HG02571 (cell line): ENCODE results near the gene SOST.

Experiments used
- ATAC-seq: cut with Tn5 transposase; IDR thresholded peaks from one replicate; pipeline ENCODE4 v1.9.1; 2021; ENCODE audit warnings: mild to moderate bottlenecking, moderate library complexity; ENCODE audit not compliant: unreplicated experiment

The SOST gene

DNA sequence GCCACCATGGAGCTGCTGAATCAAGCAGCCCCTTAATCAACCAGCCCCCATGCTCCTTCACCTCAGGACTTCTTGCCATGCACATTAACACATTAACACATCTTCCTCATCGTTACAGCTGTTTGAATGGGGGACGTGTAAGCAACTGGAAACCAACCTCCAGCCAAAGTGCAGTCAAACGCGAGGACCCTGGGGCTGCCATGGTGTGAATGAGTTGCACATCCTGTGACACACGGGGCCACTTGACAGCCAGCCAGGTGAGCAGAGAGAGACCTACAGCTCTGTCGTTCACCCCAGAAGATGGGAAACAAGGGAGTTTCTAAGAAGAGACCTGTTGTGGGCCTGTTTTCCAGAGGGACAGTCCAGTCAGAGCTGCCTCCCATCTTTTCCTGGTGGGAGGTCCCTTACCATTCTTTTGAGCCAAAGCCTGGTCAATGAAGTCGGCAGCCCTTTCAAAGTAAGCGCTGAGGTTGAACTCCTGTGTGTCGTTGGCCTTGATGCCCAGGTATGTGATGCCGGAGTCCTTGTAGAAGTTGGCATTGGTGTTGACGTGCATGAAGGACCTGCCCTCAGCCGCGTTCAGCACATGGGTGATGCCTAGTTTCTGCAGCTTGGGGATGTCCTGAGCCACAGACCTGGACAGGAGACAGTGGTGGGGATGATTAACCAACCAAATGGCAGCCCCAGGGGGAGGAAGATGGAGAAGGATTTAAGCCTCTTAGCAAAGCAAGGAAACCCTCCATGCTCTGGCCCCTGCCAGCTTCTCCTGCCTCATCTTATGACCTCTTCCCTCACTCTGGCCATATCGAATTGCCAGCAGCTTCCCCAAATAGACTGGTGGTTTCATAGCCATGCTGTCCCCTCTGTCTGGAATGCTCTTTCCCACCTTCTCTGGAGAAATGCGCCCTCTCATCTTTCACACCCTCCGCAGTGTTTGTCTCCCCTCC is 16.0 kb upstream of the SOST start:
- no peak for ATAC-seq

DNA sequence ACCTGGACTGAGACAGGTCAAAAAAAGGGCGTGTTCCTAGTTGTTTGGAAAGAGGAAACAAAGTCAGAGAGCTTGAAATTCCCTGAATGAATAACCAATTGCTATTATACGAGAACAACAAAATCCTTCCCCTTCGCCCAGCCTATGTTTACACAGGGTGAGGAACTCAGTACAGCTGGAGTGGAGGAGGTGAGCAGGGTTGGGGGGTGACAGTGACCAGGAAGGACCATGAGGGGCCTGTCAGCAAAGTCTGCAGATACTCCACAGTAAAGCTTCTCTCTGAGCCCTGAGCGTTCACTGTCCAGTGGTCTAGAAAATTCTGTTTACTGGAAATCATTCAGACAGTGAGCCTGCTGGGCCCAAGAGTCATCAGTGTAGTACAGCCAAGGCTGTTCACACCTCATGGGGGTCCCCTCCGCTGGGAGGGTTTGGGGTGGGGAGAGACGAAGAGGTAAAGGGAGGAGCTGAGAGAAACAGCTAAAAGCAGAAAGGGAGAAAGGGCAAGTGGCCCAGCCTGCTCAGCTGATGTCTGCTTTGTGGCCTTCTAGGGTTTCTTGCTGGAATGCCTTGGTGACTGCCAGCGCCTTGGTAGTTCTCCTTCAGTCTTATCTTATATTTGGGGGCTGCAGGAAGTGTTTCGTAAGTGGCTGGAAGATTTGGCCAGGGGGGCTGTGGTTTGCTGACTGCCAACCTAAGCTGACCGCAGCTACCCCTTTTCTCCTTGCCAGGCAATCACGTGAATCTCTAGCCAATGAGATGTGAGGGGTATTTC is 14.5 kb upstream of the SOST start:
- no peak for ATAC-seq

DNA sequence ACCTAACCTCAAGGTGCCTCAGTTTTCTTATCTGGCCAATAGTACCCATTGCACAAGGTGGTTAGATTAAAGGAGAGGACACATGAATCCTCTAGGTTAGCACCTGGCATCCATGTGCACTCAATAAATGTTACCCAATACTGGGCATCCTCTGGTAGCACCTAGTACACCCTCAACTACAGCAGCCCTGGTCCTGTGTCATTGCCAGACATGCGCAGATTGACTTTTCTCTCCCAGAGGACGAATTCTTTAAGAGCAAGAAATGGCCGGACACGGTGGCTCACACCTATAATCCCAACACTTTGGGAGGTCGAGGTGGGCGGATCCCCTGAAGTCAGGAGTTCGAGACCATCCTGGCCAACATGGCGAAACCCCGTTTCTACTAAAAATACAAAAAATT is 12.9 kb upstream of the SOST start:
- no peak for ATAC-seq

DNA sequence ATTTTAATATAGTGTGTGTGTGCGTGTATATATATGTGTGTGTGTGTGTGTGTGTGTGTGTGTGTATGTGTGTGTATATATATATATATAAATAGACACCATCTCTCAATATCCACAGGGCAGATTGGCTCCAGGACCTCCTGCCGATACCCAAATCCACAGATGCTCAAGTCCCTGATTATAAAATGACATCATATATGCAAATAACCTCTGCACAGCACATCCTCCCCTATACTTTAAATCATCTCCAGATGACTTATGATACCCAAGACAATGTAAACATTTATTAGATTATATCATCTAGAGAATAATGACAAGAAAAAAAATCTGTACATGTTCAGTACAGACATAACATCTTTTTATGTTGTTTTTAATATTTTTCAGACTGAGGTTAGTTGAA is 12.4 kb upstream of the SOST start:
- ATAC-seq, result no peak

DNA sequence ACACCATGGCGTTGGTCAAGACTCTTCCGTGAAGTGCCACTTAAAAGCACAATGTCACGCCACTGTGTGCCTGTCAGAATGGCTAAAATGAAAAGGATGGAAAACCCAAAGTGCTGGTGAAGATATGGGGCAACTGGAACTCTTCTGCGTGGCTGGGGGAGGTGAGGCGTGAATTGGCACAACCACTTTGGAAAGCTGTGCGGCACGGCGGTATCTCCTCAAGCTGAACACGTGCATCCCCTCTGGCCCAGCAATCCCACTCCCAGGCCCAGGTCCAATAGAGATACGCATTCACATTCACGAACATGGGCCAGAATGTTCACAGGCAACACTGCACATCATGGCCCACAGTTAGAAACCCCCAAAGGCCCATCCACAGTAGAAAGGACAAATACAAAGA is 11.3 kb upstream of the SOST start:
- ATAC-seq, result no peak

DNA sequence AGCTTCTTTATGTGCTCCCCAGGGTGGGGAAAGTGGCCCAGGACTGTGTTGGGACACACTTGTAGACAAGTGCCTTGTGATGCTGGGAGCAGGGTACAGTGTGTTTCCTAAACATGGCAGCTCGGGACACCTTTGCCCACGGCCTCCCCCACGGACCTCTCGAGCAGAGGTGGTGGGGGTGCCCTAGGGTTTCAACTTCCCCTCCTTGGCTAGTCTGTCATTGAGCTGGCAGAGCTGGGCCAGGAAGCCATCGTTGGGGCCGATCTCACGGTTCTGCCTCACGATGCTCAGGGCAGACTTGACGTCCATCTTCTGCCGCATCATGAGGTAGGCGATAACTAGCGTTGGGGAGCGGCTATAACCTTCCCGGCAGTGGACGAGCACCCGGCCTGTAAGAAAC is 10.8 kb upstream of the SOST start:
- no peak for ATAC-seq

DNA sequence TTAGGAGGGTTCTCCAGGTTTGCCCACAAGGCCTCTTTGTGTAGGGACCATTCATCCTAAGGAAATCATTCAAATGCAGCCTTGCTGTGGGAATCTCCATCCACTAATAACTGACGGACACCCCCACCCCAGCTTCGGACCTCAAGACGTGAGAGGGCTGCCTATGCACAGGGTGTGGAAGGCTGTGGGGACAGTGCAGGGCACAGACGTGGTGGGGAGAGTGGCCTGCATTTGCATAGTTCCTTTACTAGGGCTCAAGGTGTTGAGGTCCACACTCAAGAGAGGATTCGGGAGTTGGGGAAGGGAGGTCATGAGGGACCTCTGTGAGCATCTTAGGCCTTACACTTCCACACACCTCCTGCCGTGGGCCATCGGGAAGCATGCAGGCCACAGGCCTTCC is 10.4 kb upstream of the SOST start:
- ATAC-seq, result no peak

DNA sequence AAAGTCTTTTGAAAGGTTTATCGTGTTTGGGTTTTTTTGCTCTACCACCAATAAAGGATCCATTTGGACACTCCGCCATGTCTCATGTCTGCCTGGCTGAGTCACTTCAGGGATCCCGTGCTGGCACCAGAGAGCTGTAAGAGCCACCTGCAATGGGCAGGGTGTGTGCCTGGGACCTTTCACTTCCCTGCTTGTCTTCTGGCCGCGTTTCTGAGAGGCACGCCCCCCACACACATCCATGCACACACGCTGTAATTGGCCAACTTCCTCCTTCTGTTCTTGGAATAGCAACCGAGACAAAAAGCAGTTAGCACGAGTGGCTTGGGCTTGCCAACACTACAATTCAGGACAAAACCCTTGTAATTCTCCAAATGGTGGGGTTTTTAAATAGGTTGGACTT is 9.8 kb upstream of the SOST start:
- no peak for ATAC-seq

DNA sequence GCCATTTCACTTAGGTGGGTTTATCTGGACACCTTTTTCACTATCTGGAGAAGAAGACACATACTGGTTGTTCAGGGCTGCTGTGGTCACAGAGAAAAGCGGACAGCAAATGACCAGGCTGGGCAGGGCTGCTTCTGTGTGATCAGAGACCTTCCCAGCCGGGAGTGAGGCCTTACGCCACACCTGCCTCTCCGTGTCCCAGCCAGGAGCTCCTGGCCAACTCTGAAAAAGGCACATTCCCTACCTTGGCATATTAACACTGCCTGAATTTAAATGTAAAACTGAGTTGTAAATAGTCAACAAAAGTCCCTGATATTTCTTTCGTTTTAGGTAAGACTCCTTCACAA is 9.1 kb upstream of the SOST start:
- ATAC-seq, result no peak

DNA sequence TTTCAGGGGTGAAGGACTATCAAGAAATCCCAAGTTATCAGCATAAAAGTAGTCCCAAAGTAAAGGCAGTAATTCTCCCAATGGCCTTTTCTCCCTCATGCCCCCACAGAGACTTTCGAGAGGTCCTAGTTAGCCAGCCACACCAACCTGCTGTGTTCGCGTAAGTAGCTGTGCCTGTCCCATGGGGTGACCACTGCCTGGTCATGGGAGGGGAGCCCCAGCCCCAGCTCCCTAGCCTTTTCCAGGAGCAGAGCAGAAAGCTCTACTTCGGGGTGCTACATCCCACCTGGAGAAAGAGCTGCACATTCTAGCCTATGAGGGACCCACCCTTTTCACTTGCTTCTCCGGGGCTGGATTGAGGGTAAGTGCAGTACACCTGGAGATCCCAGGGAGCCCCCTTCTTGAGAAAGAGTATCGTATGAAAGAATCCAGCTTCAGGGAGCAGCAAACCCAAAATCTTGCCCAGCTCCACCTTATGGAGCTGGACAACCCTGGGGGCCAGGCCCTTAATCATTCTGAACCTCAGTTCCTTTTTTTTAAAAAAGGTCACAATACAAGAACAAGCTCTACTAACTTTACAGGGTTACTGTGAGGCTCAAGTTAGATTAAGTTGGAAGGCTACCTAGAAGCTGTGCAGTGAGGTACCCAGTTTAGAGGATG is 8.6 kb upstream of the SOST start:
- no peak for ATAC-seq

DNA sequence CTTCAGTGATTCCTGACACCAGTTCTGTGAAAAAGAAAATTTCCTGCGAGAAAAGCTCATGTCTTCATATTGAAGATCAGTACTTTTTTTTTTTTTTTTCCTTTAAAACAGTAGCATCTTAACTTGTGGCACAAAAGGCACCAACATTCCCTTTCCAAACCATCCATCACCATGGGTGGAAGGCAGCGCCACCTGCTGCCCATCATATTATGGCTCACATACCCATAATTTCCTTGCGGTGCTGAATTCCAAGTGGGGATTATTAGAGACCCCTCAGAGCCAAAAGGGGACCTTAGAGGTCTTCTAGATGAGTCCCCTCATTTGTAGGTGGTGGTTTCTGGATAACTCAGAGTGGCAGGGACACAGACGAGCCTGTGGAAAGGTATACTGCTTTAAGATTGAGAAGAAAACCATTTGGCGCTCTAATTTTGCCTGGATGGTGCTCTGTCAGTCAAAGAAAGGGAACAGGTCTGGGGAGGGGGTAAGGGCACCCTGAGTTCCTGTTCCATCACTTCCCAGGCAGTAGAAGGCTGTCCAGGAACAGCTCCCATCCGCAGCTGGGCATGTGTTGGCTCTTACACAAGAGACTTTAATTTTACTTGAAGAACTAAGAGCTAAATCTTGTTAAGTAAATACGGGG is 7.9 kb upstream of the SOST start:
- no peak for ATAC-seq

DNA sequence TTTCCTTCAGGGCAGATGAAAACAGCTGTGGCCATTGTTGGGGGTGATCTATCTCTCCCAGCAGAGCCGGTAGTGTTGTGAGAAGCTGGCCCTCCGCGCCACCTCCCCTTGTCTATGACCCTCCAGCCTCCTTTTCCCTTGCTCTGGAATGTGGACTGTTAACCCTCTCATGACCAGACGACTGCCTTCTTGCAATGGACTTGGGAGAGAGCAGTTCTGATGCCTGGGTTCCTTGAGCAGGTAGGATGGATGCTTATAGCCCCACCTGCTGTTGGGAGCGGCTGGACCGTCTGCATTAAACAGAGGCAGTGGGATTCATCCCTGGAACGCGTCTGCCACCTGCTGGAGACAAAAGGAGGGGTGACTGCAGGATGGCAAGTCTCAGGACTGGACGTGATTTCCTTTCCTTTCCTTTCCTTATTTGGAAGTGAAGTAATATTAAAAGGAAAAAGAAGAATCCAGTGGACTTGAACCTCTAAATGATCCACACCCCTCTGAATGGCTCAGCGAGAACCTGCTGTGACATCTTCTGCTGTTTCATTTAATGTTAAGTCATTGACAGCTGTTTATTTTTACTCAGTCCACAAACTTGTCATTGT is 1.8 kb upstream of the SOST start:
- no peak for ATAC-seq

DNA sequence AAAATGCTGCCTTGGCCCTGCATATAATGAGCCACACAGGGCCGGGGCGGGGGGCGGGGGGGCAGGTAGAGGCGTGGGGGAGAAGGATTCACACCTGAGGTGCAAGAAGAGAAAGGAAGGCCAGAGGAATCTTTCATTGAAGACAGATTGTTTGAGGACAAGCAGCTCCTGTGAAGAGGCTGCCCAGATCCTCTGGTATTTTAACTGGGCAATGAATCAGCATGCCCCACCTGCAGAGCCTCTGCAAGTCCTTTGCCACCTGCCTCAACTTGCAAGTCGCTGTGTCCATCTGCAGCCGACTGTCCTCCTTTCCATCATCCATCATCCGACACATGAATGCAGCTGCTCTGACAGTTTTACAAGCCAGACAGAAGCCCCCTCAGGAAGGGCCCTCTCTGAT is 1.2 kb upstream of the SOST start:
- no peak for ATAC-seq

DNA sequence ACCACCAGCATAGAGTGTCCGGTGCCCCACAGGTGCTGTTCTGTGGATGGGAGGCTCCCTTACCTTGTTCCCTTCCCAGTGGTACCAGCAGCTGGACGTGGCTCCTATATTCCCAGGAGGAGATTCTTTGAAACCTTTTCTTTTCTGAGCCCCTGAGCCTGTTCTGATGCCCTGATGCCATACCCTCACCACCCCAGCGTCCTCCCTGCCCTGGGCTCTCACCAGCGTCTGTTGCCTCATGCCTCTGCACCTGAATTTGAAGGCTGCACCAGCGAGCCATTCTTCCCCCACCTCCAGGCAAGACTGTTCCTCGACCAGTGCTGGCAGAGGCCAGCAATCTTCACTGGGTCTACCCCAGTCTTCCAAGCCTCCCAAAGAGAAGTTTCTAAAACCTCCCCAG is 505 bp downstream of the SOST start:
- no peak for ATAC-seq

DNA sequence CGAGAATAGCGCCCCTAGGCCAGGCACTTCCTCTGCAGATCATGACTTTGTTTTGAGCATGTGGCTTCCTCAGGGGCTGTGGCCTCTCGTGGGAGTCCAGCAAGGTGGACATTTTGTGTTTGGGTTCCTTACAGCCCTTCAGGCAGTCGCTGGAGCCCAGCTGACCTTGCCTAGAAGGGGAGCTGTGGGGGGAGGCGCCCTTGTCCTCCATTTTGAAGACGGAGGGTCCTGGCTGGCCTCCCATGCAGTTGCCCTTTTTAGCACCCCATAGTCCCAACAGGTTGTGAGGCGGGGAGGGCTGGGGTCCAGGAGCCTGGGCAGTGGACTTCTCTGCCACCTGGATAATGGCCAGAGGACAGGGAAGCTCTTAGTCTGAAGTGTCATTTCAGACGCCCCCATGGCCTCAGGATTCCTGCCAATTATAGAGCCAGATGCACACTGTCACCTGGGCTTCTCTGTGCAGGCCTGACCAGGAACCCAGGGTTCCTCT is 1.4 kb downstream of the SOST start:
- ATAC-seq, result no peak

DNA sequence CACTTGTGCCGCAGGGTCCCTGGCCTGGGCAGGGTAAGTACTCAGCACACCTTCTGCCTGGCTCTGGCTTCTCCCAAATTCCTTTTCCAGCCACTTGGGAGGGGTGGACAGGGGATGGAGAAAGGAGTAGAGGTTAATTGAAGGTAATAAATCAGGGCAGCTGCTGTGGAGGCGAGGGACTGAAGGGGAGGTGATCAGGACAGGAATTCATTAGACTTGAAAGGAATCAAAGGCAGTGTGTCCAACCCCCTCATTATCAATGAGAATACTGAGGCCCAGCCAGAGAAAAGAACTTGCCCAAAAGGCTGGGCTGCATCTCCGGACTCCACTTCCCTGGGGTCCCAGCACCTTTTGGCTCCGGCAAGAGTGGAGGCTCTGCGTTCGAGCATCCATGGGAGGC is 2.4 kb downstream of the SOST start:
- no peak for ATAC-seq

DNA sequence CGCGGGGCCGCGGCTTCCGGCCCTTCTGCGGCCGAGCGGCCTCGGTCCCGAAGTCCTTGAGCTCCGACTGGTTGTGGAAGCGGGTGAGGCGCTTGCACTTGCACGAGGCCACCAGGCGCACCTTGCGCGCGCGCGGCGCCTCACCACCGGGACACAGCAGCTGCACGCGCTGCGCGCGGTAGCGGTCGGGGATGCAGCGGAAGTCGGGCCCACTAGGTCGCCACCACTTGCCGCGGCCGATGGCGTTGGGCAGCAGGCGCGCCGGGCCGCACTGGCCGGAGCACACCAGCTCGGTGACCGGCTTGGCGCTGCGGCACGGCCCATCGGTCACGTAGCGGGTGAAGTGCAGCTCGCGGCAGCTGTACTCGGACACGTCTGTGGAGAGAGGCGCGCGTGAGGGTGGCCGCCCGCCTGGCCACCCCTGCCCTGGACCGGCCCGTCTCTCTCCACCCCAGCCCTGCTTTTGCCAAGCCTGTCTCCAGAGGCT is 3.2 kb downstream of the SOST start:
- ATAC-seq, result no peak

DNA sequence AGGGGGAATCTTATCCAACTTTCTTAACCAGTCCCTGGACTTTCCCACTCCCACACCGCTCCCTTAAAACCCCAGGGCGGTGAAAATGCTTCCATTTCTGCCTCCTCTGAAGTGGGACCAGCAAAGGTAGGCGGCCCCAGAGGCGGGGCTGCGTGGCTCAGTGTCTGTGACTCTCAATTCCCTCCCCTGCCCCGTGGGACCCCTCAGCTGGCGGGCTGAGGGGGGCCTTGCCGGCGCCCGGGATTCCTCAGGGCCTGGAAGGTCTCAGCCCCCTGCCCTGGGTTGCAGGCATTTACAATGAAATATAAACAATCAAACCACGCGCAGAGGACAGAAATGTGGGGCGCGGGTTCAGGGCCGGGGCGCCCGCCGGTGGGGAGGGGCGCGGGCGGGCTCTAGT is 3.6 kb downstream of the SOST start:
- ATAC-seq, result no peak

DNA sequence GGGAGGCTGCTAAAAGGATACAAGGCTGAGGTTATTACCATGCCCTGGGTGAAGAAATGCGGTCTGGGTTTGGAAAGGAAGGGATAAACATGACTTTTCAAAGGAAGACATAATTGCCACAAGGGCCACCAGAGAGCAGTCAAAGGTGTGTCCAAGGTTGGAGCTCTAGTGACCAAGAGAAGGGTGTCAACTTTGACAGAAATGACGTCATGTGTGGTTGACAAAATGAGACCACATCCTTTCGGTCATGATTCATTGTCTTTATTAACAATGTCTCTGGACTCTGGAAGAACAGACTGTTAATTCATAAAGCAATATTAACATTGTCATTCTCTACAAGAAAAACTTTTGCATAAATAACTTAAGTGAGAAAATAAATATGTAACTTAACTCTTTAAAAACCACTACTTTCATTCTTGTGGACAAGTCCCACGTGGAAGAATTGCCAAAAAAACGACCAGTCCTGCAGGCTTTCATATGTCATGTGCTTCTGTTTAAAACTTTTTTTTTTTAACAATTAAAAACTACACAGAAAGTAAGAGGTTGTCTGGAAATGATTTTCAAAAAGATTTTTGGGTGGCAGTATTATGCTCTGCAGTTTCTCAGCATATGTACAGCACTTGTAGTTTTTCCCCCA is 5.0 kb downstream of the SOST start:
- ATAC-seq, result no peak

DNA sequence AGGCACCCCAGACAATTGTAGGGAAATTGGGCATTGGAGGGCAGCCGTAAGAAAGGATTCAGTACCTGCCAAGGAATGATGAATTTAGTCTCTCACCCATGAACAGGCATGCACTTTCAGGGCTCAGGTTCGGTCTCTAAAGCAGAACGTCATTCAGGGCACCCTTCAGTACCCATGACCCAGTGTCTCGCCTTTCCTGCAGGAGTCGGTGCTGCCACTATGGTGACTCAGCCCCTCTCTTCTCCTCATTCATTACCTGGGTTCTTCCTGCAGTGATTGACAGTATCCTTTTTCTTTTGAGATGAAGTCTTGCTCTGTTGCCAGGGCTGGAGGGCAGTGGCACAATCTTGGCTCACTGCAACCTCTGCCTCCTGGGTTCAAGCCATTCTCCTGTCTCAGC is 8.4 kb downstream of the SOST start:
- ATAC-seq, result no peak
